B cell (primary cell): Measurements from ENCODE around the gene COQ8A. TPM values are rescaled to one million over a fixed set of nuclear protein-coding genes. Genes with fewer than 3 reads are reported as not detected.
"Not testable (repeated sequence)": the region's sequence is repeated elsewhere in the genome, so short reads cannot be mapped to it uniquely, and the experiment has no call there.

Experiments used
- ATAC-seq: fragments of 200-7000 bp; cut with Tn5 transposase; one replicate; pipeline ENCODE4 v1.10.0; 2021; ENCODE audit warnings: low read depth, mild to moderate bottlenecking, moderate number of reproducible peaks, moderate library complexity
- CTCF ChIA-PET: fragments of 350-600 bp; sonication (Branson Sonifier 250); formaldehyde crosslinking; loops from one replicate; lab custom pipeline; 2021; ENCODE audit warnings: antibody characterized with exemption, inconsistent platforms; lab: Charles Lee
- POLR2A ChIA-PET: fragments of 350-600 bp; sonication (Branson Sonifier 250); formaldehyde crosslinking; loops from one replicate; lab custom pipeline; 2021; ENCODE audit warnings: antibody characterized with exemption; lab: Charles Lee
- DNase-seq: peaks from one replicate; pipeline ENCODE4 v3.0.0; 2013
- H2AFZ ChIP-seq: 2 replicates; pipeline ENCODE4 v1.6.1; 2012; ENCODE audit warnings: mild to moderate bottlenecking, low read depth, low read length; ENCODE audit not compliant: insufficient read depth, poor library complexity, severe bottlenecking
- H3K27ac ChIP-seq, 2 donors: 1 replicate in 1 of 2; 2 replicates in 1 of 2; pipeline ENCODE4 v1.5.1; 2012 to 2013; ENCODE audit warnings: low read length in 2 of 2, mild to moderate bottlenecking in 2 of 2, moderate library complexity in 1 of 2
- H3K27me3 ChIP-seq, 4 experiments: fragments of 200-600 bp in 1 of 4; sonication (generic) in 1 of 4; replicated peaks in 1 of 4; 1 replicate in 2 of 4; 2 replicates in 2 of 4; pipeline versions ENCODE4 v1.6.1 to v1.7.0; 2013 to 2016; ENCODE audit warnings: low read length in 3 of 4, mild to moderate bottlenecking in 2 of 4, mixed read lengths in 1 of 4, moderate library complexity in 1 of 4; ENCODE audit not compliant: insufficient read depth in 4 of 4, control insufficient read depth in 3 of 4; ENCODE audit errors: control extremely low read depth in 1 of 4
- H3K36me3 ChIP-seq, 2 experiments: replicated peaks in 1 of 2; 1 replicate in 1 of 2; 2 replicates in 1 of 2; pipeline versions ENCODE4 v1.6.1 to v1.7.1; 2013; ENCODE audit warnings: low read length in 1 of 2; ENCODE audit not compliant: insufficient read depth in 2 of 2, control insufficient read depth in 1 of 2; ENCODE audit errors: control extremely low read depth in 1 of 2, extremely low read depth in 1 of 2
- H3K4me1 ChIP-seq, 2 donors: fragments of 200-600 bp in 1 of 2; sonication (generic) in 1 of 2; 1 replicate in 1 of 2; 2 replicates in 1 of 2; pipeline versions ENCODE4 v1.5.1 to v1.6.1; 2013 to 2017; ENCODE audit warnings: low read length in 2 of 2; ENCODE audit not compliant: control insufficient read depth in 2 of 2, insufficient read depth in 2 of 2
- H3K4me2 ChIP-seq: replicated peaks from 2 replicates; pipeline ENCODE3; 2012; ENCODE audit warnings: mild to moderate bottlenecking, low read depth, low read length; ENCODE audit not compliant: poor library complexity, severe bottlenecking
- H3K4me3 ChIP-seq, 5 experiments: fragments of 200-600 bp in 1 of 5; sonication (generic) in 1 of 5; 1 replicate in 3 of 5; 2 replicates in 2 of 5; pipeline versions ENCODE4 v1.5.1 to v1.7.0; 2011 to 2016; ENCODE audit warnings: low read length in 4 of 5, mild to moderate bottlenecking in 4 of 5, low read depth in 2 of 5, control low read depth in 1 of 5, moderate library complexity in 1 of 5; ENCODE audit not compliant: insufficient read depth in 1 of 5; ENCODE audit errors: control extremely low read depth in 1 of 5, extremely low read depth in 1 of 5
- H3K79me2 ChIP-seq: fragments of 200-600 bp; sonication (generic); one replicate; pipeline ENCODE4 v1.6.0; 2016; ENCODE audit warnings: low read length; ENCODE audit not compliant: control insufficient read depth, insufficient read depth
- H3K9ac ChIP-seq: fragments of 200-600 bp; sonication (generic); 2 replicates; pipeline ENCODE4 v1.6.1; 2017; ENCODE audit warnings: mild to moderate bottlenecking, low read length, moderate library complexity
- H3K9me3 ChIP-seq, 3 donors: one replicate each; pipeline versions ENCODE4 v1.6.1 to v1.7.1; 2013; ENCODE audit warnings: low read length in 2 of 3; ENCODE audit not compliant: control insufficient read depth in 2 of 3, insufficient read depth in 1 of 3; ENCODE audit errors: control extremely low read depth in 1 of 3
- H4K20me1 ChIP-seq: 2 replicates; pipeline ENCODE4 v1.6.0; 2012; ENCODE audit warnings: mild to moderate bottlenecking, low read length; ENCODE audit not compliant: insufficient read depth, control insufficient read depth, poor library complexity, severe bottlenecking
- H3K27ac Mint-ChIP-seq: one replicate; pipeline ENCODE4 v1.8.0; 2021; ENCODE audit warnings: mixed read lengths
- H3K27me3 Mint-ChIP-seq: one replicate; pipeline ENCODE4 v1.8.0; 2021; ENCODE audit warnings: mixed read lengths
- H3K4me1 Mint-ChIP-seq: one replicate; pipeline ENCODE4 v1.8.0; 2021; ENCODE audit warnings: mixed read lengths
- H3K4me3 Mint-ChIP-seq: one replicate; pipeline ENCODE4 v1.8.0; 2021; ENCODE audit warnings: mixed read lengths
- H3K9me3 Mint-ChIP-seq: one replicate; pipeline ENCODE4 v1.8.0; 2022; ENCODE audit warnings: mixed read lengths; ENCODE audit not compliant: insufficient read depth
- CTCF ChIP-seq: fragments of 200-600 bp; IDR thresholded peaks from one replicate; pipeline ENCODE4 v1.8.0; 2022; ENCODE audit warnings: antibody characterized with exemption, mild to moderate bottlenecking
- whole genome bisulfite sequencing: methylation state at CpG from one replicate; pipeline ENCODE4 v1.1.5; 2013; ENCODE audit warnings: missing lambda C conversion rate; ENCODE audit not compliant: insufficient coverage; 5-methylcytosine and 5-hydroxymethylcytosine counted together
- intact Hi-C: fragments of 100-400 bp; cut with micrococcal nuclease; formaldehyde crosslinking; loops from one replicate; pipeline ENCODE4 v1.10.0; 2022
- polyA plus RNA-seq: library from polyadenylated mRNA; depleted of rRNA; stranded (reverse); fragments of >200 nt; gene quantifications from 2 replicates; pipeline ENCODE4 v1.2.3, GENCODE V29; 2012
- total RNA-seq, 2 donors: library from RNA; stranded (reverse); fragments of 120-200 nt in 1 of 2; gene quantifications; 1 replicate in 1 of 2; 2 replicates in 1 of 2; pipeline versions ENCODE4 v1.2.3 to v1.2.4, GENCODE V29; 2013 to 2022

The COQ8A gene
- total and polyA plus RNA-seq, 2 donors (not counting 1 experiment from before 2014, with no cell fraction given) = 44.3 to 58.2 TPM

- H2AFZ ChIP-seq = no peak overlapping the region
- H3K79me2 ChIP-seq = peaks cover 93% of the 10 kb centered on the region
- CTCF ChIA-PET = no interaction called here
- no peak overlapping the region for H3K27ac ChIP-seq
- TF ChIP-seq CTCF = no peak
- peaks cover 0 to 20% (median 0%) of the 10 kb centered on the region in 3 donors for H3K9me3 ChIP-seq
- ATAC-seq (no peak), DNase-seq (no peak)
- 93% methylated on average over 3 of the region's 4 CpGs for WGBS
- H3K36me3 ChIP-seq = peaks cover 0 to 2% of the 10 kb centered on the region in 2 experiments
- H4K20me1 ChIP-seq = peaks cover 90% of the 10 kb centered on the region
- H3K9me3 Mint-ChIP-seq = no peaks in the 10 kb centered on the region
- POLR2A ChIA-PET = no interaction called here
- H3K4me3 Mint-ChIP-seq = no peak overlapping the region
- H3K9ac ChIP-seq = no peak overlapping the region
- no peaks in the 10 kb centered on the region for H3K27me3 Mint-ChIP-seq
- H3K27me3 ChIP-seq = no peaks in the 10 kb centered on the region
- no peak overlapping the region for H3K4me2 ChIP-seq
- H3K4me3 ChIP-seq = no peak overlapping the region
- intact Hi-C loops = no loop called here
- peaks cover 49% of the 10 kb centered on the region for H3K4me1 Mint-ChIP-seq
- H3K27ac Mint-ChIP-seq = no peak overlapping the region
- no peaks in the 10 kb centered on the region for H3K4me1 ChIP-seq
These were observed 14.7 kb downstream of the COQ8A start for GRCh38 chr1:226954777-226955176.

GRCh38 chr1:226955857-226956256 lies 15.8 kb downstream of the COQ8A start:
- H3K4me3 ChIP-seq, H3K27me3 Mint-ChIP-seq, H3K27ac ChIP-seq, H3K4me1 ChIP-seq, H3K4me3 Mint-ChIP-seq, POLR2A ChIA-PET, CTCF ChIA-PET, H3K27ac Mint-ChIP-seq, DNase-seq, H3K9ac ChIP-seq, ATAC-seq, H3K9me3 Mint-ChIP-seq, intact Hi-C loops, H2AFZ ChIP-seq, H3K36me3 ChIP-seq, H3K27me3 ChIP-seq, H3K4me2 ChIP-seq: not testable (repeated sequence)
- H3K9me3 ChIP-seq = peaks cover 0 to 20% (median 0%) of the 10 kb centered on the region in 3 donors
- H3K79me2 ChIP-seq = peaks cover 93% of the 10 kb centered on the region
- WGBS = 100% methylated on average over 2 of the region's 2 CpGs
- H4K20me1 ChIP-seq = peaks cover 90% of the 10 kb centered on the region
- peaks cover 52% of the 10 kb centered on the region for H3K4me1 Mint-ChIP-seq
